Measurements from ENCODE around the gene SORD. TPM values are rescaled to one million over a fixed set of nuclear protein-coding genes. Genes with fewer than 3 reads are reported as not detected.
A peak's percentile ranks its signal among the peaks of the same experiment; 100 is the strongest.

The SORD gene
- total and polyA plus RNA-seq, 7 donors, result 2.7 to 8.9 (median 5.2) TPM

- DNase-seq, result no peak
- H3K36me3 ChIP-seq (ENCODE audit: insufficient read depth in 1 of 2, low read depth in 1 of 2), result no peaks in the 10 kb centered on the region
- intact Hi-C loops (cut with DNase I), result no loop called here
- H3K4me1 ChIP-seq, result peaks cover 22% of the 10 kb centered on the region
- no peak overlapping the region for H3K27ac ChIP-seq
- H3K4me3 ChIP-seq, result peak overlapping the region; percentile 49
- WGBS, 3 donors, result 6 to 8% (median 7%) methylated on average over 56 to 65 of the region's 65 CpGs
- no peak for TF ChIP-seq CTCF (IDR thresholded peaks at IDR 0.05)
- peak in 1 of 4 donors; percentile 50 for ATAC-seq
- H3K27me3 ChIP-seq (ENCODE audit: insufficient read depth in 3 of 3, low read length in 2 of 3), result peaks cover 0 to 83% (median 38%) of the 10 kb centered on the region in 3 donors
- no peaks in the 10 kb centered on the region for H3K9me3 ChIP-seq
These were observed 93.7 kb downstream of the SORD start for GRCh38 chr15:45116482-45117307.

GRCh38 chr15:45117308-45118130 lies 94.5 kb downstream of the SORD start:
- WGBS, 3 donors, result 27 to 37% (median 37%) methylated on average over 32 to 33 of the region's 33 CpGs
- Histone ChIP-seq H3K27ac (no peak overlapping the region), H3K4me1 (peaks cover 19% of the 10 kb centered on the region), H3K36me3 (ENCODE audit: insufficient read depth in 1 of 2, low read depth in 1 of 2) (no peaks in the 10 kb centered on the region), H3K9me3 (no peaks in the 10 kb centered on the region), H3K27me3 (ENCODE audit: insufficient read depth in 3 of 3, low read length in 2 of 3) (peaks cover 0 to 78% (median 34%) of the 10 kb centered on the region in 3 donors), H3K4me3 (peak overlapping the region; percentile 49)
- DNase-seq (no peak), ATAC-seq (peak; percentile 21 to 48 (median 32))
- intact Hi-C loops (cut with DNase I), result no loop called here
- no peak for TF ChIP-seq CTCF (IDR thresholded peaks at IDR 0.05)

- peaks cover 0 to 71% (median 29%) of the 10 kb centered on the region in 3 donors for H3K27me3 ChIP-seq (ENCODE audit: insufficient read depth in 3 of 3, low read length in 2 of 3)
- WGBS, 3 donors, result 0% methylated on average over 14 of the region's 14 CpGs
- H3K4me3 ChIP-seq, result peak overlapping the region; percentile 32
- no peaks in the 10 kb centered on the region for H3K36me3 ChIP-seq (ENCODE audit: insufficient read depth in 1 of 2, low read depth in 1 of 2)
- DNase-seq (peak; percentile 81 to 87), ATAC-seq (peak; percentile 94 to 99 (median 98))
- H3K27ac ChIP-seq, result no peak overlapping the region
- intact Hi-C loops (cut with DNase I), result no loop called here
- no peaks in the 10 kb centered on the region for H3K9me3 ChIP-seq
- TF ChIP-seq CTCF (IDR thresholded peaks at IDR 0.05), result peak; percentile 89
- peaks cover 13% of the 10 kb centered on the region for H3K4me1 ChIP-seq
These were observed 95.2 kb downstream of the SORD start for GRCh38 chr15:45118131-45118588.

GRCh38 chr15:45118996-45119395 lies 96.0 kb downstream of the SORD start:
- no peaks in the 10 kb centered on the region for H3K9me3 ChIP-seq
- DNase-seq, result peak in 1 of 2 donors; percentile 11
- H3K27me3 ChIP-seq (ENCODE audit: insufficient read depth in 3 of 3, low read length in 2 of 3), result peaks cover 0 to 63% (median 21%) of the 10 kb centered on the region in 3 donors
- 79 to 84% (median 82%) methylated on average over 5 of the region's 5 CpGs for WGBS, 3 donors
- no peak for TF ChIP-seq CTCF (IDR thresholded peaks at IDR 0.05)
- H3K4me3 ChIP-seq, result no peak overlapping the region
- no peaks in the 10 kb centered on the region for H3K36me3 ChIP-seq (ENCODE audit: insufficient read depth in 1 of 2, low read depth in 1 of 2)
- no peak for ATAC-seq
- intact Hi-C loops (cut with DNase I), result no loop called here
- peaks cover 12% of the 10 kb centered on the region for H3K4me1 ChIP-seq
- H3K27ac ChIP-seq, result no peak overlapping the region

Measured in psoas muscle (tissue), 8 donors.